Measurements from ENCODE around the gene KCNAB1. TPM values are rescaled to one million over a fixed set of nuclear protein-coding genes. Genes with fewer than 3 reads are reported as not detected.

The KCNAB1 gene
- total RNA-seq, 1 donor from 2014 or later: 2.4 TPM

DNA sequence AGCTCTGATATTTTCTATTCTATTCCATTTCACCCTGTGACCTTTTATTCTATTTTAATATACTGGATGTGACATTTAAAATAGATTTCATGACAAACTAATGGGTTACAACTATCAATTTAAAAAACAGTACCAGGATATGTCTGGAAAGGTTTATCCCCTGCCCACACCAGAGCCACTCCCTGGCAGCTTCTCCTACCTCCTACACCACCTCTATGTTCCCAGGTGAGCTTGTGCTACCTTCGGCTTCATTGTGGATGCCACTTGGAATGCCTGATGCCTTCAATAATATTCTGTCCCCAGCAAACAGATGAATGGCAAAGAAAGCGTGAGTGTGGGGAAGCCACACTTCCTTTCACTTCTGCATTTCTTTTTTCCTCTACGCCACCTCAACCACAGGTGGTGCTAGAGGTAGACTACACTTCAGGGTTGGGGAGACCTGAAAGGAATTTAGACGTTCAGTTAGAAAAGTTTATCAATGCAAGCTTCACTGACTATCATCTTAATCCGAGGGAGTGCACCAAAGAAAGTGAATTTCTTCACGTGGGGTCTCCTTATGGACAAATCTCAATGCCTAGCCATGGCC, 221.5 kb downstream of the KCNAB1 start:
- Histone ChIP-seq H3K4me1 (peaks cover 6% of the 10 kb centered on the region), H3K4me3 (no peak overlapping the region), H3K36me3 (no peaks in the 10 kb centered on the region), H3K27me3 (ENCODE audit: low read depth) (no peaks in the 10 kb centered on the region), H3K9me3 (replicated peaks) (no peaks in the 10 kb centered on the region), H3K27ac (replicated peaks) (no peak overlapping the region)
- TF ChIP-seq, protein P1, sequence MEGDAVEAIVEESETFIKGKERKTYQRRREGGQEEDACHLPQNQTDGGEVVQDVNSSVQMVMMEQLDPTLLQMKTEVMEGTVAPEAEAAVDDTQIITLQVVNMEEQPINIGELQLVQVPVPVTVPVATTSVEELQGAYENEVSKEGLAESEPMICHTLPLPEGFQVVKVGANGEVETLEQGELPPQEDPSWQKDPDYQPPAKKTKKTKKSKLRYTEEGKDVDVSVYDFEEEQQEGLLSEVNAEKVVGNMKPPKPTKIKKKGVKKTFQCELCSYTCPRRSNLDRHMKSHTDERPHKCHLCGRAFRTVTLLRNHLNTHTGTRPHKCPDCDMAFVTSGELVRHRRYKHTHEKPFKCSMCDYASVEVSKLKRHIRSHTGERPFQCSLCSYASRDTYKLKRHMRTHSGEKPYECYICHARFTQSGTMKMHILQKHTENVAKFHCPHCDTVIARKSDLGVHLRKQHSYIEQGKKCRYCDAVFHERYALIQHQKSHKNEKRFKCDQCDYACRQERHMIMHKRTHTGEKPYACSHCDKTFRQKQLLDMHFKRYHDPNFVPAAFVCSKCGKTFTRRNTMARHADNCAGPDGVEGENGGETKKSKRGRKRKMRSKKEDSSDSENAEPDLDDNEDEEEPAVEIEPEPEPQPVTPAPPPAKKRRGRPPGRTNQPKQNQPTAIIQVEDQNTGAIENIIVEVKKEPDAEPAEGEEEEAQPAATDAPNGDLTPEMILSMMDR (IDR thresholded peaks at IDR 0.05; ENCODE audit: borderline replicate concordance): no peak
- DNase-seq: no peak
- intact Hi-C loops (cut with micrococcal nuclease): no loop called here

DNA sequence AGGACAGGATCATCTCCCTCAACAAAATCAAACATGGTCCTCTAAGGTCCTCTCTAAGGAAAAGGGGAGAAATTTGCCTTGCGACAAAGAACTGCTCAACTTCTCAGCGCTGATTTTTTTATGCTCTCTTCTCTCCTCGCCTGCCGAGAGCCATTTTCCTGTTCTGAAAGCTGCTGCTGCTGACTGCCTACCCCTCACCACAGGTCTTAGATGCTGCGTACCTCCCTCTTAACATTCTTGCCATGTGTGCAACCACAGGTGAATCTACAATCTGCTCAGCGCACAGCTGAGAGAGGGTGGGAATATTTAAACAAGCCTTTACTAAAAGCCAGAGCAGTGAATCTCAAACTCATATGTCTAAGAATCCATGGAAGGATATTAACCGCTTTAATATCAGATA, 223.8 kb downstream of the KCNAB1 start:
- TF ChIP-seq, protein P1 (IDR thresholded peaks at IDR 0.05; ENCODE audit: borderline replicate concordance): no peak
- H3K36me3 ChIP-seq: no peaks in the 10 kb centered on the region
- H3K4me1 ChIP-seq: no peaks in the 10 kb centered on the region
- H3K27me3 ChIP-seq (ENCODE audit: low read depth): no peaks in the 10 kb centered on the region
- H3K27ac ChIP-seq (replicated peaks): no peak overlapping the region
- DNase-seq: no peak
- H3K4me3 ChIP-seq: no peak overlapping the region
- no peaks in the 10 kb centered on the region for H3K9me3 ChIP-seq (replicated peaks)
- intact Hi-C loops (cut with micrococcal nuclease): no loop called here

DNA sequence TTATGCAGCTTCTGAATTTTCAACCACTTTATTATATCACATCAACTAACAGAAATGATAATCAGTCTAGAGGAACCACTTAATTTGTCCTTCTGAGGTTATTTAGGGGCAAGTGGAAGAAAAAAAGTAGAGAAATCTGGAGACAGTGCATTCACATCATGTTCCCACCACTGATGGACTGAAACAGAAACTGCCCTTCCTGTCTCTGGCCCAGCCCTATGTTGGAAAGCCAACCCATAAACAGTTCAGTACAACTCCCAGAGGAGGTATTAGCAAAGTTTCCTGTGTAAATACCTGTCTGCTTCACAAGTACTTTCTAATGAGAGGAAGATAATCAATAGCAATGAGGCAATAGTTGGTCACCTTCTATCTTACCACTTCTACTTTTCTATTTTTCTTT, 228.7 kb downstream of the KCNAB1 start:
- Histone ChIP-seq H3K4me3 (no peak overlapping the region), H3K27ac (replicated peaks) (peak overlapping the region; percentile 9), H3K27me3 (ENCODE audit: low read depth) (no peaks in the 10 kb centered on the region), H3K36me3 (no peaks in the 10 kb centered on the region), H3K4me1 (no peaks in the 10 kb centered on the region), H3K9me3 (replicated peaks) (no peaks in the 10 kb centered on the region)
- DNase-seq: no peak
- intact Hi-C loops (cut with micrococcal nuclease): no loop called here
- TF ChIP-seq, protein P1 (IDR thresholded peaks at IDR 0.05; ENCODE audit: borderline replicate concordance): no peak

DNA sequence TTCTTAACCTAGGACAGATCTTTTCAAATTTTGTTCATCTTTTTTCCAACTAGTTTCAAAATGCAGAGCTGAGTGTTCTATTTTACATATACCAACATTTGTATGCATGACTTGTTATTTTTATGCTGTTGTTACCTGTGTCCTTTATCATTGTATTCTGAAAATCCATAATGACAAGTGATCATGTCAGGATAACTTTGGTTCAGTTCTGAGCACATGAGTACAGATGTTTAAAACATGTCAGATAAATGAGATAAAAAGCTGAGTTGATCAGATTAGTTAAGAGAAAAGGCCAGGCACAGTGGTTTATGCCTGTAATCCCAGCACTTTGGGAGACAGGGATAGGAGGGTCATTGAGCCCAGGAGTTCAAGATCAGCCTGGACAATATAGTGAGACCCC, 229.6 kb downstream of the KCNAB1 start:
- no peak for DNase-seq
- TF ChIP-seq, protein P1 (IDR thresholded peaks at IDR 0.05; ENCODE audit: borderline replicate concordance): no peak
- H3K36me3 ChIP-seq: no peaks in the 10 kb centered on the region
- no peak overlapping the region for H3K27ac ChIP-seq (replicated peaks)
- no peaks in the 10 kb centered on the region for H3K27me3 ChIP-seq (ENCODE audit: low read depth)
- no peak overlapping the region for H3K4me3 ChIP-seq
- H3K9me3 ChIP-seq (replicated peaks): no peaks in the 10 kb centered on the region
- intact Hi-C loops (cut with micrococcal nuclease): no loop called here
- no peaks in the 10 kb centered on the region for H3K4me1 ChIP-seq

DNA sequence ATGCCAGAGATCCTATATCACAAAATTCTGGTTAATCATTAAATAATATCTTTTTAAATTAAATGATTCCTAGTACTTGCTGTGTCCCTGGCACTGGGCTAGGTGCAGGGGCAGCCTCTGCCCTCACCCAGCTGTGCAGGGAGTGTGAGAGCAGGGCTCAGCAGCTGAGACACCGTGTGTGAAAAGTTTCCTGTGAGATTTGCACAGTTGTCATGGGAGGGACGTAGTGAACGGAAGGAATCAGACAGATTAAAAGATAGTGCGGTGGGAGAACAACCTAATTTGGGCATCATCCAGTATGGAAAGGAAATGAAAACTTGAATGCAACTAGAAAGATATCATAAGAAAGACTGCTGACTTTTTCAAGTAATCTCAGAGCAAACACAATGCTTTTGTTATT, 230.4 kb downstream of the KCNAB1 start:
- H3K4me3 ChIP-seq: no peak overlapping the region
- no peaks in the 10 kb centered on the region for H3K9me3 ChIP-seq (replicated peaks)
- intact Hi-C loops (cut with micrococcal nuclease): no loop called here
- no peaks in the 10 kb centered on the region for H3K27me3 ChIP-seq (ENCODE audit: low read depth)
- H3K4me1 ChIP-seq: no peaks in the 10 kb centered on the region
- no peak for DNase-seq
- TF ChIP-seq, protein P1 (IDR thresholded peaks at IDR 0.05; ENCODE audit: borderline replicate concordance): no peak
- H3K36me3 ChIP-seq: no peaks in the 10 kb centered on the region
- no peak overlapping the region for H3K27ac ChIP-seq (replicated peaks)
